Mucosa of descending colon (tissue), 3 donors: ENCODE data around the gene UFD1. TPM values are rescaled to one million over a fixed set of nuclear protein-coding genes. Genes with fewer than 3 reads are reported as not detected.

Experiments
- ATAC-seq: fragments of 200-7000 bp; cut with Tn5 transposase; one replicate; pipeline ENCODE4 v1.9.1; 2020; ENCODE audit warnings: mild to moderate bottlenecking, moderate library complexity
- DNase-seq, 3 donors: peaks; one replicate each; pipeline ENCODE4 v3.0.0-alpha.2; 2020
- H3K36me3 ChIP-seq: fragments of 200-600 bp; one replicate; pipeline ENCODE4 v1.8.0; 2021; ENCODE audit warnings: low read depth, mild to moderate bottlenecking
- H3K4me1 ChIP-seq: fragments of 200-600 bp; one replicate; pipeline ENCODE4 v1.8.0; 2021; ENCODE audit warnings: low read depth, mild to moderate bottlenecking
- H3K4me3 ChIP-seq: fragments of 200-600 bp; one replicate; pipeline ENCODE4 v1.8.0; 2021; ENCODE audit warnings: mild to moderate bottlenecking
- H3K9me3 ChIP-seq: fragments of 200-600 bp; one replicate; pipeline ENCODE4 v1.8.0; 2021; ENCODE audit warnings: mild to moderate bottlenecking
- CTCF ChIP-seq: fragments of 200-600 bp; IDR thresholded peaks from one replicate; pipeline ENCODE4 v1.8.0; 2022; ENCODE audit warnings: antibody characterized with exemption, mild to moderate bottlenecking
- intact Hi-C, 2 donors: fragments of 100-400 bp; cut with DNase I in 1 of 2; cut with micrococcal nuclease in 1 of 2; formaldehyde crosslinking; loops; one replicate each; pipeline versions ENCODE4 v1.11.0 to v1.11.1; 2022; cut with DNase I, micrococcal nuclease
- total RNA-seq, 3 donors: library from RNA; stranded (reverse); fragmentation: NEBNext Ultra II Directional in 2 of 3; extraction: Animal tissue kit (Norgen Biotek cat#: 25700) in 2 of 3; gene quantifications; one replicate each; pipeline versions ENCODE4 v1.2.1 to v1.2.4, GENCODE V29; 2021 to 2023
- donor health status: DM: no; HTN: no; CAD: no; lungs with moderate emphysema.
- donor health status: DM: no; HTN: no; CAD: no.
- donor health status: DM: no; HTN: yes; CAD: no.

Gene UFD1
- total RNA-seq, 3 donors from 2014 or later, result 48.5 to 71.0 (median 49.9) TPM

- H3K9me3 ChIP-seq, result no peaks in the 10 kb centered on the region
- DNase-seq, result no peak
- ATAC-seq, result no peak
- H3K4me1 ChIP-seq, result no peaks in the 10 kb centered on the region
- H3K36me3 ChIP-seq, result no peaks in the 10 kb centered on the region
- TF ChIP-seq CTCF, result no peak
- H3K4me3 ChIP-seq, result no peak overlapping the region
- intact Hi-C loops, result no loop called here
Measured at GRCh38 chr22:19412478-19412877, 66.5 kb downstream of the UFD1 start.

GRCh38 chr22:19411690-19412045 lies 67.3 kb downstream of the UFD1 start:
- ATAC-seq, result no peak
- Histone ChIP-seq H3K9me3 (no peaks in the 10 kb centered on the region), H3K36me3 (no peaks in the 10 kb centered on the region), H3K4me1 (no peaks in the 10 kb centered on the region), H3K4me3 (no peak overlapping the region)
- intact Hi-C loops, result no loop called here
- no peak for DNase-seq
- TF ChIP-seq CTCF, result no peak

DNA sequence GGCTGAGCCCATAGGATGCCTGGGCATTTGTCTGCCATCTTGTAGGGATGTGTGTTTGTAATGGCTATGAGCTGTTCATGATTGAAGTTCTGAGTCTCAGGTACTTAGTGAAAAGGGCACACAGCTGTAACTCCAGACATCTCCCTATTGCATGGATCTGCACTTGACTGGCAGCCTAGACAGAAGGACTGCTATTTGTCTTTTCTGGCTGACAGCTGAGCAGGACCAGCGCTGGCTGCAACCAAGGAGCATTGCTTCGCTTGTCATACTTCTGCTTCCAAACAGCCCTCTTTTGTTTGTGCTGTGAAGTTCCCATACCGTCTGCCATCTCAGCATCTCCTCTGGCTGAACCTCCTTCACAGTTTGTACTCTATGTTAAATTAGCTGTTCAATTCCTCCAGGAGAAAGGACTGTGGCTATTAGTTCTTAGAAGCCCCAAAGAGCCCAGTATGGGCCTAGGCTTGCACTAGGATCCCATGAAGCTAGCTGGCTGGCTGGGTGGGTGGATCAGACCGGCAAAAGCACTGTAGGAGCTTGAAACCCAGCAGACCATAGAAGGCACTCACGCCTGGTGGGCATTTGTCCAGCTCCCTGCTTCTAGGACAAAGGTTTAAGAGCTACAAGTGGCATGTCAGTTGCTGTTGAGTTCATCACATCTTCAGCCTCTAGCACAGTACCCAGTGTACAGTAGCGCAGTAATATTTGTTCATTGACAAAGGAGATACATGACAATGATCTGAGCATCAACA lies 67.9 kb downstream of the UFD1 start:
- no peak overlapping the region for H3K4me3 ChIP-seq
- no peaks in the 10 kb centered on the region for H3K9me3 ChIP-seq
- no peaks in the 10 kb centered on the region for H3K36me3 ChIP-seq
- TF ChIP-seq CTCF, result no peak
- ATAC-seq (no peak), DNase-seq (no peak)
- no peaks in the 10 kb centered on the region for H3K4me1 ChIP-seq
- intact Hi-C loops, result no loop called here

- ATAC-seq (peak; percentile 10), DNase-seq (peak in 1 of 3 donors; percentile 16)
- H3K4me1 ChIP-seq, result no peaks in the 10 kb centered on the region
- no peak for TF ChIP-seq CTCF
- no peaks in the 10 kb centered on the region for H3K9me3 ChIP-seq
- no peaks in the 10 kb centered on the region for H3K36me3 ChIP-seq
- intact Hi-C loops, result no loop called here
- H3K4me3 ChIP-seq, result no peak overlapping the region
Measured at GRCh38 chr22:19407649-19408606, 71.1 kb downstream of the UFD1 start.

GRCh38 chr22:19406846-19407245 lies 72.1 kb downstream of the UFD1 start:
- H3K9me3 ChIP-seq, result no peaks in the 10 kb centered on the region
- no peak for ATAC-seq
- H3K36me3 ChIP-seq, result no peaks in the 10 kb centered on the region
- DNase-seq, result no peak
- no peaks in the 10 kb centered on the region for H3K4me1 ChIP-seq
- TF ChIP-seq CTCF, result no peak
- H3K4me3 ChIP-seq, result no peak overlapping the region
- intact Hi-C loops, result no loop called here
